OCI-LY1 (cell line): ENCODE measurements around the gene TRAK1.
A peak's percentile ranks its signal among the peaks of the same experiment; 100 is the strongest.

Experiments
- H2AFZ ChIP-seq: fragments of 200-600 bp; sonication (generic), shearing (Covaris generic); 2 replicates; pipeline ENCODE4 v1.6.0; 2014; ENCODE audit warnings: antibody characterized with exemption, mild to moderate bottlenecking, low read length
- H3F3A ChIP-seq: fragments of 200-600 bp; sonication (generic), shearing (Covaris generic); 2 replicates; pipeline ENCODE4 v1.6.0; 2014; ENCODE audit warnings: mild to moderate bottlenecking, antibody characterized with exemption, low read length, moderate library complexity; ENCODE audit not compliant: insufficient read depth
- H3K27ac ChIP-seq: fragments of 200-600 bp; sonication (generic); 2 replicates; pipeline ENCODE4 v1.5.1; 2014; ENCODE audit warnings: low read length, mixed run types, mild to moderate bottlenecking, low read depth; ENCODE audit not compliant: poor library complexity, severe bottlenecking
- H3K27me3 ChIP-seq: fragments of 200-600 bp; sonication (generic); 2 replicates; pipeline ENCODE4 v1.6.0; 2014; ENCODE audit warnings: antibody characterized with exemption, mild to moderate bottlenecking, low read length, moderate library complexity; ENCODE audit not compliant: insufficient read depth
- H3K36me3 ChIP-seq: fragments of 200-600 bp; sonication (generic); 2 replicates; pipeline ENCODE4 v1.6.1; 2014; ENCODE audit warnings: mild to moderate bottlenecking, antibody characterized with exemption, low read length, moderate library complexity, mixed read lengths; ENCODE audit not compliant: insufficient read depth
- H3K4me1 ChIP-seq: fragments of 200-600 bp; sonication (generic); 2 replicates; pipeline ENCODE4 v1.5.1; 2014; ENCODE audit warnings: mild to moderate bottlenecking, low read length, moderate library complexity; ENCODE audit not compliant: insufficient read depth, severe bottlenecking
- H3K4me2 ChIP-seq: fragments of 200-600 bp; sonication (generic), shearing (Covaris generic); 2 replicates; pipeline ENCODE4 v1.6.1; 2014; ENCODE audit warnings: low read length
- H3K4me3 ChIP-seq: fragments of 200-600 bp; sonication (generic); 2 replicates; pipeline ENCODE4 v1.5.1; 2014; ENCODE audit warnings: low read length, low read depth, mild to moderate bottlenecking, mixed read lengths; ENCODE audit not compliant: poor library complexity, severe bottlenecking
- H3K79me2 ChIP-seq: fragments of 200-600 bp; shearing (Covaris generic); 2 replicates; pipeline ENCODE4 v1.6.1; 2016; ENCODE audit warnings: mixed run types, low read length, mixed read lengths; ENCODE audit not compliant: insufficient read depth
- H3K9ac ChIP-seq: fragments of 200-600 bp; sonication (generic), shearing (Covaris generic); 2 replicates; pipeline ENCODE4 v1.6.1; 2014; ENCODE audit warnings: mild to moderate bottlenecking, low read length, mixed read lengths
- H3K9me2 ChIP-seq: fragments of 200-600 bp; sonication (generic), shearing (Covaris generic); 2 replicates; pipeline ENCODE4 v1.6.1; 2014; ENCODE audit warnings: low read depth, mild to moderate bottlenecking, low read length, mixed read lengths
- H3K9me3 ChIP-seq: fragments of 200-600 bp; shearing (Covaris generic); 2 replicates; pipeline ENCODE4 v1.6.1; 2014; ENCODE audit warnings: low read length, mixed read lengths
- H4K20me1 ChIP-seq: fragments of 200-600 bp; sonication (generic), shearing (Covaris generic); 2 replicates; pipeline ENCODE4 v1.6.0; 2016; ENCODE audit warnings: mild to moderate bottlenecking, low read length; ENCODE audit not compliant: insufficient read depth
- CTCF ChIP-seq: fragments of 200-600 bp; sonication (generic), shearing (Covaris generic); IDR thresholded peaks from 2 replicates; pipeline ENCODE4 v1.5.1; 2017; ENCODE audit warnings: mild to moderate bottlenecking, antibody characterized with exemption, low read length, moderate library complexity, mixed read lengths
- EZH2 ChIP-seq: fragments of 200-600 bp; sonication (generic), shearing (Covaris generic); IDR thresholded peaks from 2 replicates; pipeline ENCODE4 v1.8.0; 2017; ENCODE audit warnings: borderline replicate concordance, mixed run types, mild to moderate bottlenecking, antibody characterized with exemption, low read length, moderate library complexity, mixed read lengths

TRAK1 gene

GRCh38 chr3:42188376-42188775, 97.2 kb downstream of the TRAK1 start:
- Histone ChIP-seq H3F3A (peaks cover 5% of the 10 kb centered on the region; the same call in 1 of the 2 replicates), H3K27ac (peak overlapping the region; percentile 96), H3K4me1 (peaks cover 48% of the 10 kb centered on the region), H3K4me3 (no peak overlapping the region), H4K20me1 (0 out of 2 replicates have a peak, but pooled peaks cover 2% of the 10 kb centered on the region), H3K27me3 (no peaks in the 10 kb centered on the region), H3K9me3 (no peaks in the 10 kb centered on the region), H3K79me2 (no peaks in the 10 kb centered on the region), H3K4me2 (no peak overlapping the region), H3K36me3 (peaks cover 50% of the 10 kb centered on the region; the same call in 1 of the 2 replicates), H2AFZ (no peak overlapping the region), H3K9me2 (no peaks in the 10 kb centered on the region), H3K9ac (no peak overlapping the region)
- TF ChIP-seq CTCF: no peak
- TF ChIP-seq EZH2: no peak

- Histone ChIP-seq H3K9ac (no peak overlapping the region), H2AFZ (no peak overlapping the region), H3K27me3 (no peaks in the 10 kb centered on the region), H3K9me2 (no peaks in the 10 kb centered on the region), H4K20me1 (no peaks in the 10 kb centered on the region), H3K9me3 (no peaks in the 10 kb centered on the region), H3K36me3 (peaks cover 56% of the 10 kb centered on the region; the same call in 1 of the 2 replicates), H3K4me3 (no peak overlapping the region), H3K4me1 (peaks cover 54% of the 10 kb centered on the region), H3K4me2 (no peak overlapping the region), H3F3A (peaks cover 9% of the 10 kb centered on the region; the same call in 1 of the 2 replicates), H3K79me2 (no peaks in the 10 kb centered on the region), H3K27ac (peak overlapping the region; percentile 96)
- TF ChIP-seq EZH2 (no peak), CTCF (no peak)
These were observed 97.9 kb downstream of the TRAK1 start for GRCh38 chr3:42189001-42189460.

GRCh38 chr3:42189736-42190135, 98.6 kb downstream of the TRAK1 start:
- H3K9me3 ChIP-seq: no peaks in the 10 kb centered on the region
- H3K9ac ChIP-seq: no peak overlapping the region; the same call in 1 of the 2 replicates
- no peak overlapping the region for H2AFZ ChIP-seq
- H3K4me3 ChIP-seq: no peak overlapping the region
- H3K27me3 ChIP-seq: no peaks in the 10 kb centered on the region
- peak overlapping the region; percentile 96 for H3K27ac ChIP-seq
- no peak for TF ChIP-seq EZH2
- no peaks in the 10 kb centered on the region for H3K9me2 ChIP-seq
- H3K4me2 ChIP-seq: no peak overlapping the region; the same call in 1 of the 2 replicates
- H3F3A ChIP-seq: peaks cover 9% of the 10 kb centered on the region; the same call in 1 of the 2 replicates
- H3K4me1 ChIP-seq: peaks cover 61% of the 10 kb centered on the region
- no peaks in the 10 kb centered on the region for H4K20me1 ChIP-seq
- H3K36me3 ChIP-seq: peaks cover 56% of the 10 kb centered on the region; the same call in 1 of the 2 replicates
- H3K79me2 ChIP-seq: no peaks in the 10 kb centered on the region
